ENCODE data around the gene PEX12. TPM values are rescaled to one million over a fixed set of nuclear protein-coding genes. Genes with fewer than 3 reads are reported as not detected.

The PEX12 gene
- total RNA-seq, 4 donors from 2014 or later = 5.3 to 15.9 (median 8.6) TPM

DNA sequence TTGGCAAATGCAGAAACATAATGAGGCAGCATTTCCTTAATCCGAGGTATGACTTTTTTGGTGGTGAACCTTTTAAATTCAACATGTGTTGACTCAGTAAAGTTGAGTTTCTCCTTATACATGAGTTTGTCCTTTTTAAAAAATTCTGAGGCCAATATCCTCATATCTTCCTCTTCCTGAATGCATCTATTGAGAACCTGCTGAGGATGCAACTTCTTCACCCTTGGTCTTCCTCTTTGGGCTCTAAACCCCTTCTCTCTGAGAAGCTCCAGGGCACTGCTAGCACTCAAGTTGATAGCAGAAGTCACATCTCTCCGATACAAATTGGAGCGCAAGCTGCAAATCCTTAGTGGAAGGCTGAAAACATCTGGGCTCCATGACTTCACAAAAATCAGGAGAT is 21.0 kb downstream of the PEX12 start:
- no peaks in the 10 kb centered on the region for H3K9me3 ChIP-seq
- no peaks in the 10 kb centered on the region for H3K27me3 ChIP-seq
- DNase-seq = no peak
- H3K4me1 ChIP-seq = no peaks in the 10 kb centered on the region
- H3K36me3 ChIP-seq = no peaks in the 10 kb centered on the region
- no peak overlapping the region for H3K4me3 ChIP-seq
- intact Hi-C loops (cut with DNase I; ENCODE audit: low total_unique reads) = no loop called here
- no peak overlapping the region for H3K27ac ChIP-seq
- TF ChIP-seq, protein P1, sequence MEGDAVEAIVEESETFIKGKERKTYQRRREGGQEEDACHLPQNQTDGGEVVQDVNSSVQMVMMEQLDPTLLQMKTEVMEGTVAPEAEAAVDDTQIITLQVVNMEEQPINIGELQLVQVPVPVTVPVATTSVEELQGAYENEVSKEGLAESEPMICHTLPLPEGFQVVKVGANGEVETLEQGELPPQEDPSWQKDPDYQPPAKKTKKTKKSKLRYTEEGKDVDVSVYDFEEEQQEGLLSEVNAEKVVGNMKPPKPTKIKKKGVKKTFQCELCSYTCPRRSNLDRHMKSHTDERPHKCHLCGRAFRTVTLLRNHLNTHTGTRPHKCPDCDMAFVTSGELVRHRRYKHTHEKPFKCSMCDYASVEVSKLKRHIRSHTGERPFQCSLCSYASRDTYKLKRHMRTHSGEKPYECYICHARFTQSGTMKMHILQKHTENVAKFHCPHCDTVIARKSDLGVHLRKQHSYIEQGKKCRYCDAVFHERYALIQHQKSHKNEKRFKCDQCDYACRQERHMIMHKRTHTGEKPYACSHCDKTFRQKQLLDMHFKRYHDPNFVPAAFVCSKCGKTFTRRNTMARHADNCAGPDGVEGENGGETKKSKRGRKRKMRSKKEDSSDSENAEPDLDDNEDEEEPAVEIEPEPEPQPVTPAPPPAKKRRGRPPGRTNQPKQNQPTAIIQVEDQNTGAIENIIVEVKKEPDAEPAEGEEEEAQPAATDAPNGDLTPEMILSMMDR (IDR thresholded peaks at IDR 0.05) = no peak
- TF ChIP-seq POLR2A (IDR thresholded peaks at IDR 0.05) = no peak

- Histone ChIP-seq H3K36me3 (no peaks in the 10 kb centered on the region), H3K27me3 (no peaks in the 10 kb centered on the region), H3K4me3 (no peak overlapping the region), H3K9me3 (no peaks in the 10 kb centered on the region), H3K4me1 (no peaks in the 10 kb centered on the region), H3K27ac (no peak overlapping the region)
- TF ChIP-seq, protein P1 (IDR thresholded peaks at IDR 0.05) = no peak
- no peak for TF ChIP-seq POLR2A (IDR thresholded peaks at IDR 0.05)
- no peak for DNase-seq
- intact Hi-C loops (cut with DNase I; ENCODE audit: low total_unique reads) = no loop called here
Measured at GRCh38 chr17:35555691-35556090, 22.7 kb downstream of the PEX12 start.

DNA sequence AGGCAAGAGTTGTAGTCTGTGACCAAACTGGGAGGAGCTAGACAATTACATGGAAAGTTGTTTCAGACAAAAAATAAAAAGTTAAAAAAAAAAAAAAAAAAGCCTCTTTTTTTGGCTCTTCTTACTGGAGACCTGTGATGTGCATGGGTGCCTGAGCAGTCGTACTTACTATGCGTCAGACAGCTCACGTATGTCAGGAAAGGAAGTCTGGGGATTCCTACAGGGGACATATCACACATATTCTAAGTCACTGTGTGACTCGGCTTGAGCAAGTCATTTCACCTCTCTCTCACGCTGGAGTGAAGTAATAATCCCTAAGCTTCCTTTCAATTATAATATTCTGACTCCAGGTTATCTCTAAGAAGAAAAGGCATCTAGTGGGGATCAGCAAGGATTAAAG is 23.7 kb downstream of the PEX12 start:
- intact Hi-C loops (cut with DNase I; ENCODE audit: low total_unique reads) = no loop called here
- Histone ChIP-seq H3K4me3 (no peak overlapping the region), H3K36me3 (no peaks in the 10 kb centered on the region), H3K4me1 (no peaks in the 10 kb centered on the region), H3K9me3 (no peaks in the 10 kb centered on the region), H3K27me3 (no peaks in the 10 kb centered on the region), H3K27ac (no peak overlapping the region)
- TF ChIP-seq, protein P1 (IDR thresholded peaks at IDR 0.05) = no peak
- no peak for TF ChIP-seq POLR2A (IDR thresholded peaks at IDR 0.05)
- DNase-seq = no peak

GRCh38 chr17:35553310-35553709 is 25.1 kb downstream of the PEX12 start:
- no peaks in the 10 kb centered on the region for H3K36me3 ChIP-seq
- H3K4me1 ChIP-seq = no peaks in the 10 kb centered on the region
- no peak overlapping the region for H3K4me3 ChIP-seq
- no peak for TF ChIP-seq POLR2A (IDR thresholded peaks at IDR 0.05)
- TF ChIP-seq, protein P1 (IDR thresholded peaks at IDR 0.05) = no peak
- intact Hi-C loops (cut with DNase I; ENCODE audit: low total_unique reads) = no loop called here
- H3K27me3 ChIP-seq = no peaks in the 10 kb centered on the region
- DNase-seq = no peak
- H3K9me3 ChIP-seq = no peaks in the 10 kb centered on the region
- H3K27ac ChIP-seq = no peak overlapping the region

DNA sequence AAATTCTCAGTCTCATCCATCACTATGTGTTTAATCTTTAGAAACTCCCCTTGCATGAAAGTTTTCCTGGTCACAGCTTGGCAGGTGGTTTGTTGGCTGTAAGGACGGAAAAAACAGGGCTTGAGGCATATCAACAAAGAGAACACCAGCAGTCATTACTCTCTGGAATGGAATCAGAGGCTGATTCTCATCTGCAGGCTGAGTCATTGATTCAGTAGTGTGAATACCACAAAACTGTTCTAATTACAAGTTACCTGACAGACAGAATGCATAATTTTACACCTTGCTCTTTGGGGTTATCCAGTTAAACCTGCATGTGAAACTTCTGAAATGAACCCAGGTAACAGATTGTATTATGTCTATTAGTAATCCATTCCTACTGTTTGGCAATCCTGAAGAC is 29.4 kb downstream of the PEX12 start:
- intact Hi-C loops (cut with DNase I; ENCODE audit: low total_unique reads) = no loop called here
- TF ChIP-seq, protein P1 (IDR thresholded peaks at IDR 0.05) = no peak
- TF ChIP-seq POLR2A (IDR thresholded peaks at IDR 0.05) = no peak

More for the DNA sequence above, 29.4 kb downstream of the PEX12 start:
- Histone ChIP-seq H3K4me3 (no peak overlapping the region), H3K9me3 (no peaks in the 10 kb centered on the region), H3K27me3 (no peaks in the 10 kb centered on the region), H3K27ac (no peak overlapping the region), H3K36me3 (no peaks in the 10 kb centered on the region), H3K4me1 (no peaks in the 10 kb centered on the region)
- no peak for DNase-seq

Measured in uterus (tissue), 4 donors.